Measurements from ENCODE around the gene DHRS3. TPM values are rescaled to one million over a fixed set of nuclear protein-coding genes. Genes with fewer than 3 reads are reported as not detected.
A peak's percentile ranks its signal among the peaks of the same experiment; 100 is the strongest.

DHRS3 gene
- total RNA-seq, 1 experiment from 2014 or later = 239 TPM

DNA sequence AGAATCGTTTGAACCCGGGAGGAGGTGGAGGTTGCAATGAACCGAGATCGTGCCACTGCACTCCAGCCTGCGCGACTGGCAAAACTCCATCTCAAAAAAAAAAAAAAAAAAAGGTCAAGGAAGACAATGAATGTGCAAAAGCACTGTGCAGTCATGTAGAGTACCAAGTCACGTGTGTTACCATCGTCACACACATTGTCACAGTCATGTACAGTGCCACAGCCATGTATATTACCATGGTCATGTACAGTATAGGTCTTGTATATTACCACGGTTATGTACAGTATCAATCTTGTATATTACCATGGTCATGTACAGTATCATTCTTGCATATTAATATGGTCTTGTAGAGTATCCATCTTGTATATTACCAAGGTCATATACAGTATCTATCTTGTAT, 13.0 kb downstream of the DHRS3 start:
- peaks cover 50% of the 10 kb centered on the region for H3K4me1 Mint-ChIP-seq (ENCODE audit: low read depth, unreplicated experiment)
- intact Hi-C loops (cut with micrococcal nuclease; ENCODE audit: unreplicated experiment) = loop anchor here (2.0 kb wide), 1 partner anchor 14 kb away; the partner anchor contains the start of gene DHRS3
- H3K27ac Mint-ChIP-seq (ENCODE audit: unreplicated experiment) = peak overlapping the region; percentile 93
- no peaks in the 10 kb centered on the region for H3K27me3 Mint-ChIP-seq (ENCODE audit: unreplicated experiment)
- DNase-seq = no peak
- no peaks in the 10 kb centered on the region for H3K9me3 Mint-ChIP-seq (ENCODE audit: low read depth, unreplicated experiment)
- no TSS peak for BruUV-seq (replicated peaks)
- TF ChIP-seq, protein P1, sequence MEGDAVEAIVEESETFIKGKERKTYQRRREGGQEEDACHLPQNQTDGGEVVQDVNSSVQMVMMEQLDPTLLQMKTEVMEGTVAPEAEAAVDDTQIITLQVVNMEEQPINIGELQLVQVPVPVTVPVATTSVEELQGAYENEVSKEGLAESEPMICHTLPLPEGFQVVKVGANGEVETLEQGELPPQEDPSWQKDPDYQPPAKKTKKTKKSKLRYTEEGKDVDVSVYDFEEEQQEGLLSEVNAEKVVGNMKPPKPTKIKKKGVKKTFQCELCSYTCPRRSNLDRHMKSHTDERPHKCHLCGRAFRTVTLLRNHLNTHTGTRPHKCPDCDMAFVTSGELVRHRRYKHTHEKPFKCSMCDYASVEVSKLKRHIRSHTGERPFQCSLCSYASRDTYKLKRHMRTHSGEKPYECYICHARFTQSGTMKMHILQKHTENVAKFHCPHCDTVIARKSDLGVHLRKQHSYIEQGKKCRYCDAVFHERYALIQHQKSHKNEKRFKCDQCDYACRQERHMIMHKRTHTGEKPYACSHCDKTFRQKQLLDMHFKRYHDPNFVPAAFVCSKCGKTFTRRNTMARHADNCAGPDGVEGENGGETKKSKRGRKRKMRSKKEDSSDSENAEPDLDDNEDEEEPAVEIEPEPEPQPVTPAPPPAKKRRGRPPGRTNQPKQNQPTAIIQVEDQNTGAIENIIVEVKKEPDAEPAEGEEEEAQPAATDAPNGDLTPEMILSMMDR (IDR thresholded peaks at IDR 0.05; ENCODE audit: unreplicated experiment) = no peak
- H3K36me3 Mint-ChIP-seq (ENCODE audit: insufficient read depth, unreplicated experiment) = peaks cover 95% of the 10 kb centered on the region
- CTCF ChIA-PET = interaction anchor here (1.4 kb wide), 1 partner anchor 11 kb away, joined by 8 read pairs; no protein-coding TSS in a partner anchor
- H3K4me3 Mint-ChIP-seq (ENCODE audit: low read depth, unreplicated experiment) = peak overlapping the region; percentile 24

DNA sequence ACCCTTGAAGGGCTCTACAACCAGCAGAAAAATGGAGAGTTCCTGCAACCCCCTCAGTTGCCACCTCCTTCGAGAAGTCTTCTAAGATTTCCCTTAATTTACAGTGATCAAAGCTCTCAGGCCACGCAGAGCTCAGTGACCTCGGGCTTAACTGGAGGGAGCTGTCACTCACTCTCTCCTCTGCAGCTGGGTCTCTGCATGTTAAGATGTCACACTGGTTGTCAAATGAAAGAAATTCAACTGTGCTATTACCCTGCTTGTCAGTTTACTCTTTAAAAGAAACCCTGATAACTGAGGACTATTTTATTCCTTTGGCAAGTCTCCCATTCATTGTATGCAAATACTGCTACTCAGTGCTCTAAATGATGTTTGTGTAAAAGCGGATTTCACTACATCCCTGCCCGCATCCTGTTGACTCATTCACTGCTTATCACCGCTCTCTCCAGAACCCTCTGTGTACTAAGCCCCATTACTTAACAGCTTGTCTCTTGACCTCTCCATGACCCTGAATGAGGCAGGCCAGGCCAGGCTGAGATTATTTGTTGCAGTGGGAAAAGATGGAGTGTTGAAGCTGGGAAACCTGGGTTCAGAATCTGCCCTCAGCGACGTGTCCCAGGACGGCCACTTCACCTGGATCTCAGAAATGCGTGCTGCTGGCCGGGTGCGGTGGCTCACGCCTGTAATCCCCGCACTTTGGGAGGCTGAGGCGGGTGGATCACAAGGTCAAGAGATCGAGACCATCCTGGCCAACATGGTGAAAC, 13.7 kb downstream of the DHRS3 start:
- TF ChIP-seq, protein P1 (IDR thresholded peaks at IDR 0.05; ENCODE audit: unreplicated experiment) = no peak
- no TSS peak for BruUV-seq (replicated peaks)
- H3K36me3 Mint-ChIP-seq (ENCODE audit: insufficient read depth, unreplicated experiment) = peaks cover 95% of the 10 kb centered on the region
- peak overlapping the region; percentile 93 for H3K27ac Mint-ChIP-seq (ENCODE audit: unreplicated experiment)
- H3K4me3 Mint-ChIP-seq (ENCODE audit: low read depth, unreplicated experiment) = peak overlapping the region; percentile 24
- intact Hi-C loops (cut with micrococcal nuclease; ENCODE audit: unreplicated experiment) = loop anchor here (2.0 kb wide), 1 partner anchor 15 kb away; the partner anchor contains the start of gene DHRS3
- H3K27me3 Mint-ChIP-seq (ENCODE audit: unreplicated experiment) = no peaks in the 10 kb centered on the region
- H3K4me1 Mint-ChIP-seq (ENCODE audit: low read depth, unreplicated experiment) = peaks cover 55% of the 10 kb centered on the region
- peak; percentile 74 for DNase-seq
- no peaks in the 10 kb centered on the region for H3K9me3 Mint-ChIP-seq (ENCODE audit: low read depth, unreplicated experiment)
- CTCF ChIA-PET = interaction anchor here (0.7 to 1.4 kb wide), 3 partner anchors 8 to 14 kb away, joined by 3 to 8 read pairs (median 5); partner anchors contain the start of gene DHRS3

DNA sequence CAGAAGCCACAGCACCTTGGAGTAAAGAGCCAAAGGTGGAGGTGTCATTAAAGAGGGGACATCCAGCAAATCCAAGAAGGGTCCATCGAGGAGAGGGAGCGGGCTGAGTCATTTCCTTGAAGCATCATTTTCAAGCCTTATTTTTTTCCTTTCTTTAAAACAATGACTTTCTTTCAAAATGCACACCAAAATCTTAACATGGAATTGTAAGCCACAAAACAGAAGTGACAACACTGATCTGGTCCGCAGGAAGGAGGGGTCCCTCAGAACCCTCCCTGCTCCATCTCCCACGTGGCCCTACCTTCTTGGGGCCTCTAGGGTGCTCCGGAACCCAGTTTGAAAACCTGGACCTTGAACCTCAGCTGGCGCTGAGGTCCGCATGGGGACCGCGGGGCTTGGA, 14.8 kb downstream of the DHRS3 start:
- CTCF ChIA-PET = no interaction called here
- Mint-ChIP-seq H3K4me3 (ENCODE audit: low read depth, unreplicated experiment) (peak overlapping the region; percentile 24), H3K36me3 (ENCODE audit: insufficient read depth, unreplicated experiment) (peaks cover 95% of the 10 kb centered on the region), H3K9me3 (ENCODE audit: low read depth, unreplicated experiment) (no peaks in the 10 kb centered on the region), H3K27ac (ENCODE audit: unreplicated experiment) (peak overlapping the region; percentile 17), H3K4me1 (ENCODE audit: low read depth, unreplicated experiment) (peaks cover 55% of the 10 kb centered on the region), H3K27me3 (ENCODE audit: unreplicated experiment) (no peaks in the 10 kb centered on the region)
- TF ChIP-seq, protein P1 (IDR thresholded peaks at IDR 0.05; ENCODE audit: unreplicated experiment) = no peak
- intact Hi-C loops (cut with micrococcal nuclease; ENCODE audit: unreplicated experiment) = no loop called here
- no peak for DNase-seq
- no TSS peak for BruUV-seq (replicated peaks)

DNA sequence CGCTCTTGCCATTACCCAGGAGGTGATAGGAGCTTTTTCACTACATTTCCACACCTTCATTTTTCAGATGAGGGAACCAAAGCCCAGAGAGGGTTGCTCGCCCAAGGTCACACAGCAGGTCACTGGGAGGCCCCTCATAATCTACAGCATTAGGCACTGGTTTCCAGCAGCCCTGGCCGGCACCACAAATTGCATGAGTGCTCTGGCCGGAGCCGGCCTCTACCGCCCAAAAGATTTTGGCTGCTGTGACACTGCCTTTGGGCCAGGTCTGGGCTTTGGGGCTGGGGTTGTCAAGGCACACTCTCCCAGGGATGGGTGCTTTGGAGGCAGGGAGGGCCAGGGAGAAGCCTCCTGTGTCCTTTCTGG, 15.4 kb downstream of the DHRS3 start:
- BruUV-seq (replicated peaks) = no TSS peak
- Mint-ChIP-seq H3K27ac (ENCODE audit: unreplicated experiment) (peak overlapping the region; percentile 79), H3K4me3 (ENCODE audit: low read depth, unreplicated experiment) (no peak overlapping the region), H3K27me3 (ENCODE audit: unreplicated experiment) (no peaks in the 10 kb centered on the region), H3K9me3 (ENCODE audit: low read depth, unreplicated experiment) (no peaks in the 10 kb centered on the region), H3K36me3 (ENCODE audit: insufficient read depth, unreplicated experiment) (peaks cover 95% of the 10 kb centered on the region), H3K4me1 (ENCODE audit: low read depth, unreplicated experiment) (peaks cover 57% of the 10 kb centered on the region)
- no peak for DNase-seq
- TF ChIP-seq, protein P1 (IDR thresholded peaks at IDR 0.05; ENCODE audit: unreplicated experiment) = no peak
- CTCF ChIA-PET = interaction anchor here (1.2 to 1.7 kb wide), 2 partner anchors 14 to 17 kb away, joined by 4 to 12 read pairs; no protein-coding TSS in a partner anchor
- intact Hi-C loops (cut with micrococcal nuclease; ENCODE audit: unreplicated experiment) = no loop called here
